Adrenal gland (tissue), 19 donors: ENCODE results near the gene BZW2. TPM values are rescaled to one million over a fixed set of nuclear protein-coding genes. Genes with fewer than 3 reads are reported as not detected.

Experiments used
- DNase-seq, 7 donors: peaks; one replicate each; pipeline ENCODE4 v3.0.0-alpha.2; 2019 to 2020
- H3K27ac ChIP-seq, 5 donors: fragments of 200-600 bp; sonication (generic) in 4 of 5; 1 replicate in 3 of 5; 2 replicates in 2 of 5; pipeline versions ENCODE4 v1.5.1 to v1.8.0; 2016 to 2020; ENCODE audit warnings: mild to moderate bottlenecking in 1 of 5
- H3K27me3 ChIP-seq: fragments of 200-600 bp; 2 replicates; pipeline ENCODE4 v1.8.0; 2021
- H3K36me3 ChIP-seq, 2 donors: fragments of 200-600 bp; replicated peaks in 1 of 2; 1 replicate in 1 of 2; 2 replicates in 1 of 2; pipeline versions ENCODE4 v1.5.1 to v1.8.0; 2018 to 2022
- H3K4me1 ChIP-seq, 2 donors: fragments of 200-600 bp; replicated peaks in 1 of 2; 1 replicate in 1 of 2; 2 replicates in 1 of 2; pipeline versions ENCODE4 v1.5.1 to v1.8.0; 2018 to 2021
- H3K4me3 ChIP-seq, 4 donors: fragments of 200-600 bp; sonication (generic) in 3 of 4; one replicate each; pipeline ENCODE4 v1.5.1; 2016 to 2018
- H3K9me3 ChIP-seq, 3 donors: fragments of 200-600 bp; sonication (generic) in 1 of 3; replicated peaks in 1 of 3; 1 replicate in 2 of 3; 2 replicates in 1 of 3; pipeline versions ENCODE4 v1.5.1 to v1.8.0; 2016 to 2021
- CTCF ChIP-seq, 6 experiments: fragments of 450-650 bp in 4 of 6; fragments of 200-600 bp in 2 of 6; sonication (generic) in 1 of 6; IDR thresholded peaks; 1 replicate in 5 of 6; 2 replicates in 1 of 6; pipeline versions ENCODE4 v1.5.1 to v1.8.0; 2016 to 2021; ENCODE audit warnings: antibody characterized with exemption in 6 of 6, mild to moderate bottlenecking in 2 of 6, moderate library complexity in 1 of 6
- POLR2A ChIP-seq, 2 donors: fragments of 450-650 bp; IDR thresholded peaks; one replicate each; pipeline ENCODE4 v1.6.1; 2017; ENCODE audit warnings: antibody characterized with exemption in 2 of 2, mild to moderate bottlenecking in 2 of 2, moderate library complexity in 1 of 2
- WGBS, 4 donors: extraction: QIAGEN DNeasy Blood & Tissue Kit in 2 of 4; methylation state at CpG; one replicate each; pipeline versions ENCODE4 v1.1.5 to v1.1.7; 2013 to 2017; 5-methylcytosine and 5-hydroxymethylcytosine counted together
- intact Hi-C, 2 donors: fragments of 100-400 bp; cut with DNase I; formaldehyde crosslinking; loops; one replicate each; pipeline versions ENCODE4 v1.14.1 to v1.15.0; 2022 to 2023
- long read RNA-seq, 10 donors: library from polyadenylated mRNA in 3 of 10; unstranded in 2 of 10; stranded (forward) in 1 of 10; transcript quantifications; one replicate each; pipeline ENCODE4 v2.0.0 and lab custom pipeline, GENCODE V29; 2021 to 2026
- polyA plus RNA-seq, 3 donors: library from polyadenylated mRNA; stranded (reverse); fragments of 200-250 nt in 2 of 3; fragments of 350-450 nt in 1 of 3; fragmentation: Illumina TruSeq in 1 of 3; extraction: RNeasy Lipid Tissue Mini Kit (QIAGEN cat#74804) in 1 of 3; gene quantifications; one replicate each; pipeline ENCODE4 v1.2.3, GENCODE V29; 2013 to 2014
- total RNA-seq, 9 donors: library from RNA; depleted of rRNA in 4 of 9; stranded (reverse); fragments of >200 nt in 4 of 9; fragments of 120-200 nt in 1 of 9; fragmentation: NEBNext Ultra II Directional in 1 of 9; extraction: Animal tissue kit (Norgen Biotek cat#: 25700) in 1 of 9; gene quantifications; one replicate each; pipeline versions ENCODE4 v1.1.0 to v1.2.4, GENCODE V29; 2013 to 2023
- donor health status: healthy with polysubstance abuse.
- donor health status: Bipolar disorder and iron deficiency.
- donor health status: DM: yes; HTN: yes; CAD: no.
- donor health status: DM: no; HTN: no; CAD: no.
- donor health status: DM: no; HTN: no; CAD: no.
- donor health status: DM: yes; HTN: yes; CAD: no.

The BZW2 gene
- total RNA-seq, result 10 to 100 TPM; 18.5 to 46.5 (median 34.3) TPM
- 10 to 100 TPM; 11.1 to 43.0 (median 19.7) TPM for polyA plus RNA-seq
- long read RNA-seq, donor 1, transcript BZW2-201 (12 exons, 1,860 nt), result major isoform, 12 of 14 reads
- long read RNA-seq, donor 1, partial matches to known transcripts, result 0 of 14 reads
- long read RNA-seq, donor 1, other reads (novel, unspliced or antisense), result 0 of 14 reads
- long read RNA-seq, donor 2, transcript BZW2-201 (12 exons, 1,860 nt), result major isoform, 7 of 7 reads
- long read RNA-seq, donor 2, partial matches to known transcripts, result 0 of 7 reads
- long read RNA-seq, donor 2, other reads (novel, unspliced or antisense), result 0 of 7 reads
- long read RNA-seq, donor 3, transcript BZW2-201 (12 exons, 1,860 nt), result major isoform, 8 of 11 reads
- long read RNA-seq, donor 3, partial matches to known transcripts, result 0 of 11 reads
- long read RNA-seq, donor 3, other reads (novel, unspliced or antisense), result 0 of 11 reads
- long read RNA-seq, donor 4, transcript BZW2-201 (12 exons, 1,860 nt), result major isoform, 9 of 18 reads
- long read RNA-seq, donor 4, transcript BZW2-207 (12 exons, 1,862 nt), result minor isoform, 5 of 18 reads
- long read RNA-seq, donor 4, partial matches to known transcripts, result 4 of 18 reads
- long read RNA-seq, donor 4, other reads (novel, unspliced or antisense), result 0 of 18 reads
- long read RNA-seq, donor 5, transcript BZW2-207 (12 exons, 1,862 nt), result minor isoform, 9 of 50 reads
- long read RNA-seq, donor 5, transcript BZW2-201 (12 exons, 1,860 nt), result major isoform, 37 of 50 reads
- long read RNA-seq, donor 5, partial matches to known transcripts, result 1 of 50 reads
- long read RNA-seq, donor 5, other reads (novel, unspliced or antisense), result 2 of 50 reads
- long read RNA-seq, donor 6, transcript BZW2-201 (12 exons, 1,860 nt), result major isoform, 8 of 17 reads
- long read RNA-seq, donor 6, partial matches to known transcripts, result 4 of 17 reads
- long read RNA-seq, donor 6, other reads (novel, unspliced or antisense), result 2 of 17 reads
- long read RNA-seq, donor 7, partial matches to known transcripts, result 0 of 5 reads
- long read RNA-seq, donor 7, other reads (novel, unspliced or antisense), result 0 of 5 reads
- long read RNA-seq, donor 8, transcript BZW2-201 (12 exons, 1,860 nt), result major isoform, 11 of 30 reads
- long read RNA-seq, donor 8, partial matches to known transcripts, result 18 of 30 reads
- long read RNA-seq, donor 8, other reads (novel, unspliced or antisense), result 0 of 30 reads
- long read RNA-seq, donor 9, transcript BZW2-201 (12 exons, 1,860 nt), result major isoform, 7 of 7 reads
- long read RNA-seq, donor 9, partial matches to known transcripts, result 0 of 7 reads
- long read RNA-seq, donor 9, other reads (novel, unspliced or antisense), result 0 of 7 reads
- long read RNA-seq, donor 10, transcript BZW2-201 (12 exons, 1,860 nt), result major isoform, 5 of 6 reads
- long read RNA-seq, donor 10, partial matches to known transcripts, result 0 of 6 reads
- long read RNA-seq, donor 10, other reads (novel, unspliced or antisense), result 0 of 6 reads

GRCh38 chr7:16645593-16646471, at the start of gene BZW2, which contains the start of gene ANKMY2:
TSS of gene BZW2 (plus strand) at chr7:16646181. CDS start at chr7:16665444, 19,263 bp downstream.
TSS of gene ANKMY2 (minus strand) at chr7:16645754. CDS start at chr7:16645573, 181 bp downstream.
- 0% methylated on average over 22 to 73 of the region's 73 CpGs for WGBS, 4 donors
- Histone ChIP-seq H3K36me3 (no peaks in the 10 kb centered on the region), H3K27me3 (no peaks in the 10 kb centered on the region), H3K9me3 (no peaks in the 10 kb centered on the region), H3K27ac (peak within 1 kb of the TSS; percentile 79 to 96 (median 93)), H3K4me1 (peaks cover 0 to 38% of the 10 kb centered on the region in 2 donors), H3K4me3 (peak within 1 kb of the TSS; percentile 53 to 85 (median 68))
- DNase-seq, result peak; percentile 95 to 98 (median 96)
- TF ChIP-seq CTCF (IDR thresholded peaks at IDR 0.05) (peak in 3 of 6 experiments; percentile 2 to 33 (median 14)), POLR2A (IDR thresholded peaks at IDR 0.05) (peak; percentile 97)
- intact Hi-C loops, result no loop called here

GRCh38 chr7:16598015-16598414, 48.0 kb upstream of the BZW2 start:
- TF ChIP-seq POLR2A (IDR thresholded peaks at IDR 0.05), result no peak
- no peak for TF ChIP-seq CTCF (IDR thresholded peaks at IDR 0.05)
- intact Hi-C loops, result no loop called here
- Histone ChIP-seq H3K36me3 (peaks cover 0 to 14% of the 10 kb centered on the region in 2 donors), H3K9me3 (no peaks in the 10 kb centered on the region), H3K4me1 (no peaks in the 10 kb centered on the region), H3K4me3 (no peak overlapping the region), H3K27me3 (no peaks in the 10 kb centered on the region), H3K27ac (no peak overlapping the region)
- WGBS, 4 donors, result 56 to 80% (median 76%) methylated on average over 4 of the region's 4 CpGs
- DNase-seq, result no peak

GRCh38 chr7:16599860-16600259, 46.1 kb upstream of the BZW2 start:
- no peak for DNase-seq
- H3K36me3 ChIP-seq, result peaks cover 0 to 22% of the 10 kb centered on the region in 2 donors

More at GRCh38 chr7:16599860-16600259, 46.1 kb upstream of the BZW2 start:
- no peaks in the 10 kb centered on the region for H3K4me1 ChIP-seq
- intact Hi-C loops, result no loop called here
- TF ChIP-seq CTCF (IDR thresholded peaks at IDR 0.05), result no peak
- TF ChIP-seq POLR2A (IDR thresholded peaks at IDR 0.05), result no peak
- H3K4me3 ChIP-seq, result no peak overlapping the region
- no peaks in the 10 kb centered on the region for H3K27me3 ChIP-seq
- H3K27ac ChIP-seq, result no peak overlapping the region
- WGBS, 4 donors, result 92 to 95% (median 93%) methylated on average over 7 of the region's 7 CpGs
- no peaks in the 10 kb centered on the region for H3K9me3 ChIP-seq
